ENCODE measurements around the gene FTO. TPM values are rescaled to one million over a fixed set of nuclear protein-coding genes. Genes with fewer than 3 reads are reported as not detected.

FTO gene
- polyA plus RNA-seq, 1 experiment, result 135 TPM

- peaks cover 61% of the 10 kb centered on the region for H3K27me3 ChIP-seq (ENCODE audit: control insufficient read depth, insufficient read depth, low read length)
- POLR2A ChIA-PET, result no interaction called here
- CTCF ChIA-PET, result no interaction called here
- no peak overlapping the region for H3K27ac ChIP-seq (ENCODE audit: low read depth, low read length)
- DNase-seq (ENCODE audit: low read depth, low spot score), result no peak
- TF ChIP-seq CTCF (IDR thresholded peaks at IDR 0.05; ENCODE audit: low read depth, low read length), result no peak
- H3K9me3 ChIP-seq (ENCODE audit: control insufficient read depth, insufficient read depth, low read length), result no peaks in the 10 kb centered on the region; the same call in 1 of the 2 replicates
- H3K4me3 ChIP-seq (ENCODE audit: low read depth, low read length), result no peak overlapping the region
These were observed 470.2 kb downstream of the FTO start for GRCh38 chr16:54174201-54174600.

- POLR2A ChIA-PET, result no interaction called here
- H3K27ac ChIP-seq (ENCODE audit: low read depth, low read length), result no peak overlapping the region
- H3K4me3 ChIP-seq (ENCODE audit: low read depth, low read length), result no peak overlapping the region
- H3K27me3 ChIP-seq (ENCODE audit: control insufficient read depth, insufficient read depth, low read length), result peaks cover 61% of the 10 kb centered on the region
- no peak for TF ChIP-seq CTCF (IDR thresholded peaks at IDR 0.05; ENCODE audit: low read depth, low read length)
- DNase-seq (ENCODE audit: low read depth, low spot score), result no peak
- CTCF ChIA-PET, result no interaction called here
- H3K9me3 ChIP-seq (ENCODE audit: control insufficient read depth, insufficient read depth, low read length), result no peaks in the 10 kb centered on the region; the same call in 1 of the 2 replicates
These were observed 470.8 kb downstream of the FTO start for GRCh38 chr16:54174750-54175149.

- ChIA-PET CTCF (no interaction called here), POLR2A (no interaction called here)
- Histone ChIP-seq H3K27me3 (ENCODE audit: control insufficient read depth, insufficient read depth, low read length) (peaks cover 61% of the 10 kb centered on the region), H3K9me3 (ENCODE audit: control insufficient read depth, insufficient read depth, low read length) (no peaks in the 10 kb centered on the region; the same call in 1 of the 2 replicates), H3K4me3 (ENCODE audit: low read depth, low read length) (no peak overlapping the region), H3K27ac (ENCODE audit: low read depth, low read length) (no peak overlapping the region)
- no peak for DNase-seq (ENCODE audit: low read depth, low spot score)
- TF ChIP-seq CTCF (IDR thresholded peaks at IDR 0.05; ENCODE audit: low read depth, low read length), result no peak
These were observed 471.2 kb downstream of the FTO start for GRCh38 chr16:54175169-54175551.

- POLR2A ChIA-PET, result no interaction called here
These were observed 471.8 kb downstream of the FTO start for GRCh38 chr16:54175552-54176375.

More at GRCh38 chr16:54175552-54176375, 471.8 kb downstream of the FTO start:
- no peak for DNase-seq (ENCODE audit: low read depth, low spot score)
- peaks cover 61% of the 10 kb centered on the region for H3K27me3 ChIP-seq (ENCODE audit: control insufficient read depth, insufficient read depth, low read length)
- CTCF ChIA-PET, result no interaction called here
- no peak overlapping the region for H3K4me3 ChIP-seq (ENCODE audit: low read depth, low read length)
- no peak for TF ChIP-seq CTCF (IDR thresholded peaks at IDR 0.05; ENCODE audit: low read depth, low read length)
- H3K9me3 ChIP-seq (ENCODE audit: control insufficient read depth, insufficient read depth, low read length), result no peaks in the 10 kb centered on the region; the same call in 1 of the 2 replicates
- H3K27ac ChIP-seq (ENCODE audit: low read depth, low read length), result no peak overlapping the region

All from AG04450 (cell line).